Muscle of leg (tissue), 11 donors: Measurements from ENCODE around the gene INF2. TPM values are rescaled to one million over a fixed set of nuclear protein-coding genes. Genes with fewer than 3 reads are reported as not detected.

Experiments used
- DNase-seq: peaks from one replicate; pipeline ENCODE4 v3.0.0; 2013
- H3K27ac ChIP-seq: one replicate; pipeline ENCODE4 v1.5.1; 2013; ENCODE audit warnings: mild to moderate bottlenecking, low read length, control low read depth
- H3K27me3 ChIP-seq: one replicate; pipeline ENCODE4 v1.6.1; 2013; ENCODE audit warnings: low read length; ENCODE audit not compliant: control insufficient read depth, insufficient read depth
- H3K36me3 ChIP-seq: one replicate; pipeline ENCODE4 v1.6.1; 2013; ENCODE audit warnings: low read length; ENCODE audit not compliant: control insufficient read depth, insufficient read depth
- H3K4me1 ChIP-seq: one replicate; pipeline ENCODE4 v1.6.1; 2013; ENCODE audit warnings: low read length; ENCODE audit not compliant: control insufficient read depth, insufficient read depth
- H3K4me3 ChIP-seq: one replicate; pipeline ENCODE4 v1.5.1; 2013; ENCODE audit warnings: low read length, control low read depth
- H3K9me3 ChIP-seq: replicated peaks from 2 replicates; pipeline ENCODE4 v1.6.1; 2013; ENCODE audit warnings: low read depth, low read length; ENCODE audit not compliant: control insufficient read depth
- WGBS: methylation state at CpG from one replicate; pipeline ENCODE4 v1.1.5; 2013; ENCODE audit warnings: missing lambda C conversion rate; ENCODE audit not compliant: insufficient coverage; 5-methylcytosine and 5-hydroxymethylcytosine counted together
- polyA plus RNA-seq, 8 donors: library from polyadenylated mRNA; unstranded; fragments of 120-200 nt; gene quantifications; one replicate each; pipeline versions ENCODE4 v1.2.1 to v1.2.3, GENCODE V29; 2013; ENCODE audit warnings: inconsistent platforms in 1 of 8, low replicate concordance in 1 of 8; ENCODE audit not compliant: insufficient read length in 8 of 8, insufficient read depth in 1 of 8
- total RNA-seq: library from RNA; stranded (reverse); fragments of 120-200 nt; gene quantifications from one replicate; pipeline ENCODE4 v1.2.4, GENCODE V29; 2013

INF2 gene
- total and polyA plus RNA-seq, 9 donors: 31.1 to 63.8 (median 48.5) TPM

DNA sequence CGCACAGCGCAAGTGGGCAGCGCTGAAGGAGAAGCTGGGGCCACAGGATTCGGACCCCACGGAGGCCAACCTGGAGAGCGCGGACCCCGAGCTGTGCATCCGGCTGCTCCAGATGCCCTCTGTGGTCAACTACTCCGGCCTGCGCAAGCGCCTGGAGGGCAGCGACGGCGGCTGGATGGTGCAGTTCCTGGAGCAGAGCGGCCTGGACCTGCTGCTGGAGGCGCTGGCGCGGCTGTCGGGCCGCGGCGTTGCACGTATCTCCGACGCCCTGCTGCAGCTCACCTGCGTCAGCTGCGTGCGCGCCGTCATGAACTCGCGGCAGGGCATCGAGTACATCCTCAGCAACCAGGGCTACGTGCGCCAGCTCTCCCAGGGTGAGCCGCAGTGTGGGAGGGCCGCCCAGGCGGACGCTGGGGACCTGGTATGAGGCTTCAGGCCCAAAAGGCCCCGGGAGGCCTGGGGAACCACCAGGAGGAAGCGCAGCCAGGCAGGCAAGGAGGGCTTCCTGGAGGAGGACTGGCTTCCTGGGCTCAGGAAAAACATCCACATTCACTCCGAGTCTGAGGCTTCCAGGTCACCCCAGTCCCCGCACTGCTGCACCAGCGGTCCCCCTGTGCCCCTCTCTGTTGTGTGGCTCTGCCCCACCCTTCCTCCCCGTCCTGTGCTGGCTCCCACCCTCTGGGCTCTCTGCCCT lies 12.1 kb downstream of the INF2 start:
- peaks cover 70% of the 10 kb centered on the region for H3K4me1 ChIP-seq
- H3K9me3 ChIP-seq: no peaks in the 10 kb centered on the region
- H3K36me3 ChIP-seq: peaks cover 54% of the 10 kb centered on the region
- no peak overlapping the region for H3K4me3 ChIP-seq
- no peak for DNase-seq
- WGBS: 81% methylated on average over 46 of the region's 46 CpGs
- H3K27me3 ChIP-seq: no peaks in the 10 kb centered on the region
- H3K27ac ChIP-seq: no peak overlapping the region

- 76% methylated on average over 12 of the region's 12 CpGs for WGBS
- no peak for DNase-seq
- no peaks in the 10 kb centered on the region for H3K27me3 ChIP-seq
- no peak overlapping the region for H3K27ac ChIP-seq
- peaks cover 69% of the 10 kb centered on the region for H3K4me1 ChIP-seq
- peaks cover 54% of the 10 kb centered on the region for H3K36me3 ChIP-seq
- no peaks in the 10 kb centered on the region for H3K9me3 ChIP-seq
- H3K4me3 ChIP-seq: no peak overlapping the region
Observed at GRCh38 chr14:104702106-104702505, 12.7 kb downstream of the INF2 start.

GRCh38 chr14:104702673-104703072 lies 13.3 kb downstream of the INF2 start:
- Histone ChIP-seq H3K27ac (no peak overlapping the region), H3K4me3 (no peak overlapping the region), H3K4me1 (peaks cover 66% of the 10 kb centered on the region), H3K27me3 (no peaks in the 10 kb centered on the region), H3K36me3 (peaks cover 54% of the 10 kb centered on the region), H3K9me3 (no peaks in the 10 kb centered on the region)
- 72% methylated on average over 4 of the region's 4 CpGs for WGBS
- no peak for DNase-seq

GRCh38 chr14:104703269-104703668 lies 13.9 kb downstream of the INF2 start:
- H3K36me3 ChIP-seq: peaks cover 54% of the 10 kb centered on the region
- WGBS: 90% methylated on average over 26 of the region's 28 CpGs

DNA sequence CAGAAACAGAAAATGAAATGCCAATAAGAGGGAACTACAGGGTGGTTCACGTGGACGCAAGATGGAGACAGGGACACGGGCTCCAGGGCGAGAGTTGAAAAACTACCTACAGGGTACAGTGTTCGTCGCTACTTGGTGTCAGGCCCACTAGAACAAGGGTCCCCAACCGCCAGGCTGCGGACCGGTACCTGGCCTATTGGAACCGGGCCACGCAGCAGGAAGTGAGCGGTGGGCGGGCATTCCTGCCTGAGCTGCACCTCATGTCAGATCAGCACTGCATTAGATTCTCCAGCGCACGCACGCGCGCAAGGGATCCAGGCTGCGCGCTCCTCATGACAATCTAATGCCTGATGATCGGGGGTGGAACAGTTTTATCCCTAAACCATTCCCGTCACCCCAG lies 14.8 kb downstream of the INF2 start:
- Histone ChIP-seq H3K4me3 (no peak overlapping the region), H3K36me3 (peaks cover 56% of the 10 kb centered on the region), H3K4me1 (peaks cover 65% of the 10 kb centered on the region), H3K27me3 (no peaks in the 10 kb centered on the region), H3K9me3 (no peaks in the 10 kb centered on the region), H3K27ac (no peak overlapping the region)
- DNase-seq: no peak
- WGBS: 98% methylated on average over 21 of the region's 22 CpGs

More at GRCh38 chr14:104703269-104703668, 13.9 kb downstream of the INF2 start:
- H3K27ac ChIP-seq: no peak overlapping the region
- no peaks in the 10 kb centered on the region for H3K27me3 ChIP-seq
- DNase-seq: no peak
- H3K9me3 ChIP-seq: no peaks in the 10 kb centered on the region
- no peak overlapping the region for H3K4me3 ChIP-seq
- peaks cover 66% of the 10 kb centered on the region for H3K4me1 ChIP-seq

DNA sequence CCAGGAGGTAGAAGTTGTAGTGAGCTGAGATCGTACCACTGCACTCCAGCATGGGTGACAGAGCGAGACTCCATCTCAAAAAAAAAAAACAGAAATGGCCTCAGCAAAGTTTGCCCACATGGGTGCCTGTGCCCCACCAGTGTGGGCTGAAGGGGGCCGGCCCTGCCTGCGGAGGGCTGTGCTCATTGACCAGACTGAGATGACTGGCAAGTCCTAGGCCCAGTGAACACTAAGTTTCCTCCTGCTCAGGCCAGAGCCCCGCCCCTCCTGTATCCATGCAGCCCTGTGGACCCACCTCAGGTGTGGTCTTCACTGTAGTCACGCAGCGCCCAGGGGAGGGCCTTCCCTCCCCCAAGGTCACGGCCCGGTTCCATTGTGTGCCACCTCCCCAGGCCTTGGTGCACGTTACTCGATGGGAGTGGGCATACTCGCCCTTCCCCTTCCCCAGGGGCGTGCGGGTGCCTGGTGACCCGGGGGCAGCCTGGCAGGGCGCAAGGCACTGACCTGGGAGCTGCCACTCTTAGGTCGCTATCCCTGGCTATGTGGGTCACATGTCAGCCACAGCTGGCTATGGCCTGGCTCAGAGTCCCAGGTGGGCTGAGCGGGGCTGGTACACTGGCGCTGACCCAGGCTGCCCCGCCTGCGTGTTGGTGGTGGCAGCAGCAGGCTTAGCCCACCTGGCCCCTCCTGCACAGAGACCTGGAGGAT lies 16.1 kb downstream of the INF2 start:
- no peaks in the 10 kb centered on the region for H3K27me3 ChIP-seq
- no peak overlapping the region for H3K4me3 ChIP-seq
- 92% methylated on average over 19 of the region's 21 CpGs for WGBS
- peaks cover 59% of the 10 kb centered on the region for H3K4me1 ChIP-seq
- H3K36me3 ChIP-seq: peaks cover 67% of the 10 kb centered on the region
- H3K27ac ChIP-seq: no peak overlapping the region
- no peaks in the 10 kb centered on the region for H3K9me3 ChIP-seq
- DNase-seq: no peak

DNA sequence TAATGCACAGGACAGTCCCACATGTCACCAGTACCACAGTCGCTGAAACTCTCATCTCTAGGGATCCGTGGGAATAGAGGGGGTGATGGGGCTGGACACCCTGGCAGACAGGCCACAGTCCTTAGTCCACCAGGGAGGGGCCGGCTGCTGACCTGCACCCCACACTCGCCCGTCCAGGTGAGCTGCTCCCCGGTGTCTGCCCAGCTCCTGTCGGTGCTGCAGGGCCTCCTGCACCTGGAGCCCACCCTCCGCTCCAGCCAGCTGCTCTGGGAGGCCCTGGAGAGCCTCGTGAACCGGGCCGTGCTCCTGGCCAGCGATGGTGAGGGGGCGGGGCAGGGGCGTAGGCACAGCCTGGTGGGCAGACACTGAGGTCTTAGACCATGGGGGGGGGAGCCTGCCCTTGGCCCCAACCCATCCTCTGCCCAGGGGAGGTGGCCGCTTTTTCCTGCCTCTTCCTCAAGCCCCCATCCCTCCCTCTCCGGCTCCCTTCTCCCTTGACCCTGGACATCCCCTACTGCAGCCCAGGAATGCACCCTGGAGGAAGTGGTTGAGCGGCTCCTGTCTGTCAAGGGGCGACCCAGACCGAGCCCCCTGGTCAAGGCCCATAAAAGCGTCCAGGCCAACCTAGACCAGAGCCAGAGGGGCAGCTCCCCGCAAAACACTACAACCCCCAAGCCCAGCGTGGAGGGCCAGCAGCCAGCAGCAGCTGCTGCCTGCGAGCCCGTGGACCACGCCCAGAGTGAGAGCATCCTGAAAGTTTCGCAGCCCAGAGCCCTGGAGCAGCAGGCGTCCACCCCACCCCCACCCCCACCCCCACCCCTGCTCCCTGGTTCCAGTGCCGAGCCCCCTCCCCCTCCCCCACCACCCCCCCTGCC lies 17.6 kb downstream of the INF2 start:
- Histone ChIP-seq H3K4me3 (no peak overlapping the region), H3K4me1 (peaks cover 48% of the 10 kb centered on the region), H3K9me3 (no peaks in the 10 kb centered on the region), H3K27me3 (no peaks in the 10 kb centered on the region), H3K36me3 (peaks cover 71% of the 10 kb centered on the region), H3K27ac (no peak overlapping the region)
- peak; percentile 77 for DNase-seq
- 47% methylated on average over 10 of the region's 28 CpGs for WGBS

DNA sequence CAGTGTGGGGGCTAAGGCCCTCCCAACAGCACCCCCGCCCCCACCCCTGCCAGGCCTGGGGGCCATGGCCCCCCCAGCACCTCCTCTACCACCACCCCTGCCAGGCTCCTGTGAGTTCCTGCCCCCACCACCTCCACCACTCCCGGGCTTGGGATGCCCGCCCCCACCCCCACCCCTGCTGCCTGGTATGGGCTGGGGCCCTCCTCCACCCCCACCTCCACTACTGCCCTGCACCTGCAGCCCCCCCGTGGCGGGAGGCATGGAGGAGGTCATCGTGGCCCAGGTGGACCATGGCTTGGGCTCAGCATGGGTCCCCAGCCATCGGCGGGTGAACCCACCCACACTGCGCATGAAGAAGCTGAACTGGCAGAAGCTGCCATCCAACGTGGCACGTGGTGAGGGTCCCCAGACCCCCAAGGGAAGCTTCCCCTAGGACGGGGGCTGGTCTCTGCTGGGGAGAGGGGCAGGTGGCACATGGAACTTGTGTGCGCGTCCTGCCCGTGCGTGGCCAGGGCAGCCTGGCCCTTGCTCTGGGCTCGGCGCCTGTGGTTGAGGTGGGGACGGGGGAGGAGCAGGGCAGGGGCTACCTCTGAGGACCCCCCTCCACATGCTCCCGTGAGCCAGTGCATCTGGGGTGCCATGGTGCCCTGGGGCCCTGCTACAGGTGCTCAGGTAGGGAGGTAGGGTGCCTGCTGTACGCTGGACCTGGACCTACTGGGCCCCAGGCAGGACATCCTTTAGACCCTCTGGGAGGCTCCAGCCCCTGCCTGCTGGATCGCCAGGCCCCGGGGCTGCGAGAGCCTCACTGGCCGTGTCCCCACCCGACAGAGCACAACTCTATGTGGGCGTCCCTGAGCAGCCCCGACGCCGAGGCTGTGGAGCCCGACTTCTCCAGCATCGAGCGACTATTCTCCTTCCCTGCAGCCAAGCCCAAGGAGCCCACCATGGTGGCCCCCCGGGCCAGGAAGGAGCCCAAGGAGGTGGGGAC lies 18.5 kb downstream of the INF2 start:
- WGBS: 30% methylated on average over 22 of the region's 34 CpGs
- Histone ChIP-seq H3K36me3 (peaks cover 71% of the 10 kb centered on the region), H3K4me3 (no peak overlapping the region), H3K4me1 (peaks cover 38% of the 10 kb centered on the region), H3K27ac (no peak overlapping the region), H3K27me3 (no peaks in the 10 kb centered on the region), H3K9me3 (no peaks in the 10 kb centered on the region)
- DNase-seq: no peak

DNA sequence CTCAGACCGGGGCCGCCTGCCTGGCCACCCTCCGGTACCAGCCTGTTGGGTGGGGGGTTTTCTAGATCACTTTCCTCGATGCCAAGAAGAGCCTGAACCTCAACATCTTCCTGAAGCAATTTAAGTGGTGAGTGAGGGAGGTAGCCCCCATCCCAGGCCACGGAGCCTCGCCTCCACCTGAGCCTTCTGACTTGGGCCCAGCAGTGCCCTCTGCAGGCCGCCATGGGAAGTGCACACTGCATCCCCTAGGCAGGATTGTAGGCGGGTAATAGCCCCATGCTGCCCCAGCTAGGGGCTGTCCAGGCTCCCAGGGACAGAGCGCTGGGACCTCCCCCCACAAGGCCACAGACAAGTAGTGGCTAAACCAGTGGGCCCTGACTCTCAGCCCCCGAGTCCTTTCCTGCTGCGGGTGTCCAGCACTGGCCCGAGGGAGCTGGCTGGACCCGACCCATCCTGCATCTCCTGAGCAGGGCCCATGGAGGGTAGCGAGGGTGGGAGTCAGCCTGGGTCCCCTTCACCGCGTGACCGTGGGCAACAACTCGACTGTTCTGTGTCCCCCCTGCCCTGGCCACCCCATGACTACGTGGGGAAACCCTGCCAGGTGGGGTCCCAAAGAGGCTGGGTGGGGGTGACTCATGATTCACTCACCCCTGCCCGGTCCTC lies 19.3 kb downstream of the INF2 start:
- Histone ChIP-seq H3K36me3 (peaks cover 71% of the 10 kb centered on the region), H3K27ac (no peak overlapping the region), H3K27me3 (no peaks in the 10 kb centered on the region), H3K4me1 (peaks cover 41% of the 10 kb centered on the region), H3K9me3 (no peaks in the 10 kb centered on the region), H3K4me3 (no peak overlapping the region)
- peak; percentile 75 for DNase-seq
- 41% methylated on average over 13 of the region's 20 CpGs for WGBS
